Hematopoietic multipotent progenitor cell treated with erythropoietin and hydrocortisone succinate and interleukin-3 and kit ligand, for 6 days (in vitro differentiated cells): ENCODE data around the gene TSPY9.
"Not testable (repeated sequence)": the region's sequence is repeated elsewhere in the genome, so short reads cannot be mapped to it uniquely, and the experiment has no call there.

Experiments used
- DNase-seq: peaks from one replicate; pipeline ENCODE4 v3.0.0-alpha.2; 2015

Gene TSPY9, protein sequence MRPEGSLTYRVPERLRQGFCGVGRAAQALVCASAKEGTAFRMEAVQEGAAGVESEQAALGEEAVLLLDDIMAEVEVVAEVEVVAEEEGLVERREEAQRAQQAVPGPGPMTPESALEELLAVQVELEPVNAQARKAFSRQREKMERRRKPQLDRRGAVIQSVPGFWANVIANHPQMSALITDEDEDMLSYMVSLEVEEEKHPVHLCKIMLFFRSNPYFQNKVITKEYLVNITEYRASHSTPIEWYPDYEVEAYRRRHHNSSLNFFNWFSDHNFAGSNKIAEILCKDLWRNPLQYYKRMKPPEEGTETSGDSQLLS

DNA sequence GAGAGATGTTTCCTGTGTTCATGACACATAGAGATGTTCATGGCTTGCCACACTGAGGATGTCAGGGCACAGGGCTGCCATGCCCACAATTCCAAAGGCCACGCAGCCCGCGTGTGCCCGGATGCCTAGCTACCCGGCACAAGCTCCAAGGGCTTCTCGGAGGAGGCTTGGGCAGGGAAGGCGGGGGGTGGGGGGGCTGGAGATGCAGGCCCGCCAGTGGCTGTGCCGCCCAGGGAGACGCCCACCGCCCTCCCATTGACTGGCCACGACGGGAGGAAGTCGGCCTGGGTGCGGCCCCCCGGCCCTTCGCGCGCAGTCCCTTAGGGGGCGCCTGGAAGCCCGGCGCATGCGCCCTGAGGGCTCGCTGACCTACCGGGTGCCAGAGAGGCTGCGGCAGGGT, at the start of gene TSPY9:
Gene TSPY9, plus strand, starts transcription at position 301 of the 400 bp plus-strand sequence. Its CDS starts 46 bp downstream, at position 347.
- DNase-seq = not testable (repeated sequence)

DNA sequence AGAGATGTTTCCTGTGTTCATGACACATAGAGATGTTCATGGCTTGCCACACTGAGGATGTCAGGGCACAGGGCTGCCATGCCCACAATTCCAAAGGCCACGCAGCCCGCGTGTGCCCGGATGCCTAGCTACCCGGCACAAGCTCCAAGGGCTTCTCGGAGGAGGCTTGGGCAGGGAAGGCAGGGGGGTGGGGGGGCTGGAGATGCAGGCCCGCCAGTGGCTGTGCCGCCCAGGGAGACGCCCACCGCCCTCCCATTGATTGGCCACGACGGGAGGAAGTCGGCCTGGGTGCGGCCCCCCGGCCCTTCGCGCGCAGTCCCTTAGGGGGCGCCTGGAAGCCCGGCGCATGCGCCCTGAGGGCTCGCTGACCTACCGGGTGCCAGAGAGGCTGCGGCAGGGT, 20.4 kb upstream of the TSPY9 start, which contains the start of gene TSPY1:
Gene TSPY1, plus strand, starts transcription at position 301 of the 400 bp plus-strand sequence. Its CDS starts 46 bp downstream, at position 347.
- DNase-seq = not testable (repeated sequence)

DNA sequence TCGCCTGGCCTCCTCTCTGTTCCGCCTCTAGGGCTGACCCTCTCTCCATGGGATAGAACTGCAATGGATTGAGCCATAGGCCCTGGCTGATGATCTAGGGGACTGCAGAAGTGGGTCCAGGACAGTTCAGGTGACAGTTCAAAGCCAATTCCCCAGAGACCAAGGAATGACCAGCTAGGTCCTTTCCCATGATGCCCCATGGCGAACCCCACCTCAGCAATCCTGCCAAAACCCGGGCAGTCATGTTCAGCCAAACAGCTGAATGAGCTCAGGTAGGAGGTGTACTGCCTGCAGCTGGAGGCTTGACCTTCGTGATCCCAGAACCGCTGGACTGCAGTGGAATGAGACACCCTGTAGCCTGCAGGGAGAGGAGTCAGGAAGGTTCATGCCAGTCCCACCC, 17.3 kb downstream of the TSPY9 start:
- DNase-seq = not testable (repeated sequence)

DNA sequence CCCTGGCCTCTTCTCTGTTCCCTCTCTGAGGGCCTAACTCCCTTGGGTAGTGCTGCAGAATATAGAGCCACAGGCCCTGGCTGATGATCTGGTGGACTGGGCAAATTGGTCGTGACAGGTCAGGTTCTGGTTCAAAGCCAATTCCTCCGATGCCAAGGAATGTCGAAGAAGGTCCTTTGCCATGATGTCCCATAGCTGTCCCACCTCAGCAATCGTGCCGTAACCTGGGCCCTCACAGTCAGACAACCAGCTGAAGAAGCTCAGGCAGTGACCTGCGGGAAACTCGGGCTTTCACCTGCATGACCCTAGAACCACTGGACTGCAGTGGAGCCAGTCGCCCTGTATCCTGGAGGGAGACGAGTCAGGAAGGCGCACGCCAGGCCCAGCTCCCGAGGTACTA, 29.2 kb downstream of the TSPY9 start:
- not testable (repeated sequence) for DNase-seq

DNA sequence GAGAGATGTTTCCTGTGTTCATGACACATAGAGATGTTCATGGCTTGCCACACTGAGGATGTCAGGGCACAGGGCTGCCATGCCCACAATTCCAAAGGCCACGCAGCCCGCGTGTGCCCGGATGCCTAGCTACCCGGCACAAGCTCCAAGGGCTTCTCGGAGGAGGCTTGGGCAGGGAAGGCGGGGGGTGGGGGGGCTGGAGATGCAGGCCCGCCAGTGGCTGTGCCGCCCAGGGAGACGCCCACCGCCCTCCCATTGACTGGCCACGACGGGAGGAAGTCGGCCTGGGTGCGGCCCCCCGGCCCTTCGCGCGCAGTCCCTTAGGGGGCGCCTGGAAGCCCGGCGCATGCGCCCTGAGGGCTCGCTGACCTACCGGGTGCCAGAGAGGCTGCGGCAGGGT, 40.5 kb downstream of the TSPY9 start, which contains the start of gene TSPY10:
Gene TSPY10, plus strand, starts transcription at position 301 of the 400 bp plus-strand sequence. Its CDS starts 46 bp downstream, at position 347.
- not testable (repeated sequence) for DNase-seq
